MM.1S (cell line): ENCODE data around the gene RERE.

ENCODE experiments used
- DNase-seq: peaks from one replicate; pipeline ENCODE4 v3.0.0-alpha.2; 2015
- H2AFZ ChIP-seq: fragments of 300-600 bp; sonication (generic); 2 replicates; pipeline ENCODE4 v1.6.0; 2016; ENCODE audit warnings: antibody characterized with exemption, low read length
- H3F3A ChIP-seq: fragments of 300-600 bp; sonication (generic); 2 replicates; pipeline ENCODE4 v1.6.1; 2016; ENCODE audit warnings: mild to moderate bottlenecking, antibody characterized with exemption, low read length, moderate library complexity, mixed read lengths; ENCODE audit not compliant: insufficient read depth
- H3K27ac ChIP-seq: fragments of 300-600 bp; sonication (generic); 2 replicates; pipeline ENCODE4 v1.5.1; 2016; ENCODE audit warnings: mild to moderate bottlenecking, low read length
- H3K27me3 ChIP-seq: fragments of 300-600 bp; sonication (generic); replicated peaks from 2 replicates; pipeline ENCODE4 v1.6.0; 2016; ENCODE audit warnings: low read length; ENCODE audit not compliant: insufficient read depth
- H3K36me3 ChIP-seq: fragments of 300-600 bp; sonication (generic); replicated peaks from 2 replicates; pipeline ENCODE4 v1.6.1; 2016; ENCODE audit warnings: mild to moderate bottlenecking, low read length, mixed read lengths; ENCODE audit not compliant: insufficient read depth
- H3K4me1 ChIP-seq: fragments of 300-600 bp; sonication (generic); 2 replicates; pipeline ENCODE4 v1.6.1; 2016; ENCODE audit warnings: low read length, mixed read lengths
- H3K4me2 ChIP-seq: fragments of 300-600 bp; sonication (generic); 2 replicates; pipeline ENCODE4 v1.6.0; 2016; ENCODE audit warnings: low read depth, low read length
- H3K4me3 ChIP-seq: fragments of 300-600 bp; sonication (generic); 2 replicates; pipeline ENCODE4 v1.5.1; 2016; ENCODE audit warnings: low read length, mixed read lengths
- H3K79me2 ChIP-seq: fragments of 300-600 bp; sonication (generic); 2 replicates; pipeline ENCODE4 v1.6.1; 2016; ENCODE audit warnings: mixed run types, low read length, mixed read lengths
- H3K9ac ChIP-seq: fragments of 300-600 bp; sonication (generic); 2 replicates; pipeline ENCODE4 v1.6.1; 2016; ENCODE audit warnings: low read length, mixed read lengths
- H3K9me2 ChIP-seq: fragments of 300-600 bp; sonication (generic); replicated peaks from 2 replicates; pipeline ENCODE4 v1.6.1; 2016; ENCODE audit warnings: mild to moderate bottlenecking, low read length, mixed read lengths; ENCODE audit not compliant: insufficient read depth
- H3K9me3 ChIP-seq: fragments of 300-600 bp; sonication (generic); replicated peaks from 2 replicates; pipeline ENCODE4 v1.6.1; 2016; ENCODE audit warnings: mild to moderate bottlenecking, low read length, mixed read lengths; ENCODE audit not compliant: insufficient read depth
- H4K20me1 ChIP-seq: fragments of 300-600 bp; sonication (generic); 2 replicates; pipeline ENCODE4 v1.6.1; 2016; ENCODE audit warnings: mild to moderate bottlenecking, low read length, moderate library complexity, mixed read lengths; ENCODE audit not compliant: insufficient read depth
- EZH2 ChIP-seq: fragments of 300-600 bp; sonication (generic); optimal IDR thresholded peaks from 2 replicates; pipeline ENCODE3; 2017; ENCODE audit warnings: low read depth, mild to moderate bottlenecking, antibody characterized with exemption, low read length, mixed read lengths
- EZH2phosphoT487 ChIP-seq: fragments of 300-600 bp; sonication (generic); IDR thresholded peaks from 2 replicates; pipeline ENCODE4 v1.6.1; 2018; ENCODE audit warnings: antibody characterized with exemption, low read length
- TF ChIP-seq, protein P1 (sequence below): fragments of 300-600 bp; sonication (generic); IDR thresholded peaks from 2 replicates; pipeline ENCODE4 v1.5.1; 2016; ENCODE audit warnings: antibody characterized with exemption, low read length, mixed read lengths

RERE gene

GRCh38 chr1:8516793-8517556 is 300.5 kb downstream of the RERE start:
- Histone ChIP-seq H3K9me2 (no peaks in the 10 kb centered on the region), H2AFZ (no peak overlapping the region), H3K79me2 (no peaks in the 10 kb centered on the region), H3K9ac (no peak overlapping the region), H3K4me2 (no peak overlapping the region), H3K4me1 (no peaks in the 10 kb centered on the region), H3K36me3 (no peaks in the 10 kb centered on the region), H4K20me1 (no peaks in the 10 kb centered on the region), H3K27ac (no peak overlapping the region), H3K27me3 (no peaks in the 10 kb centered on the region), H3K9me3 (no peaks in the 10 kb centered on the region), H3F3A (no peaks in the 10 kb centered on the region), H3K4me3 (no peak overlapping the region)
- TF ChIP-seq EZH2phosphoT487, result no peak
- no peak for DNase-seq

GRCh38 chr1:8516278-8516777 is 301.1 kb downstream of the RERE start:
- Histone ChIP-seq H3K79me2 (no peaks in the 10 kb centered on the region), H3K4me1 (no peaks in the 10 kb centered on the region), H3K36me3 (no peaks in the 10 kb centered on the region), H3K9ac (no peak overlapping the region), H3K27me3 (no peaks in the 10 kb centered on the region), H3F3A (no peaks in the 10 kb centered on the region), H3K4me3 (no peak overlapping the region), H2AFZ (no peak overlapping the region), H3K9me3 (no peaks in the 10 kb centered on the region), H3K9me2 (no peaks in the 10 kb centered on the region), H3K4me2 (no peak overlapping the region), H3K27ac (no peak overlapping the region), H4K20me1 (no peaks in the 10 kb centered on the region)
- TF ChIP-seq EZH2 (no peak), EZH2phosphoT487 (no peak)
- TF ChIP-seq, protein P1, sequence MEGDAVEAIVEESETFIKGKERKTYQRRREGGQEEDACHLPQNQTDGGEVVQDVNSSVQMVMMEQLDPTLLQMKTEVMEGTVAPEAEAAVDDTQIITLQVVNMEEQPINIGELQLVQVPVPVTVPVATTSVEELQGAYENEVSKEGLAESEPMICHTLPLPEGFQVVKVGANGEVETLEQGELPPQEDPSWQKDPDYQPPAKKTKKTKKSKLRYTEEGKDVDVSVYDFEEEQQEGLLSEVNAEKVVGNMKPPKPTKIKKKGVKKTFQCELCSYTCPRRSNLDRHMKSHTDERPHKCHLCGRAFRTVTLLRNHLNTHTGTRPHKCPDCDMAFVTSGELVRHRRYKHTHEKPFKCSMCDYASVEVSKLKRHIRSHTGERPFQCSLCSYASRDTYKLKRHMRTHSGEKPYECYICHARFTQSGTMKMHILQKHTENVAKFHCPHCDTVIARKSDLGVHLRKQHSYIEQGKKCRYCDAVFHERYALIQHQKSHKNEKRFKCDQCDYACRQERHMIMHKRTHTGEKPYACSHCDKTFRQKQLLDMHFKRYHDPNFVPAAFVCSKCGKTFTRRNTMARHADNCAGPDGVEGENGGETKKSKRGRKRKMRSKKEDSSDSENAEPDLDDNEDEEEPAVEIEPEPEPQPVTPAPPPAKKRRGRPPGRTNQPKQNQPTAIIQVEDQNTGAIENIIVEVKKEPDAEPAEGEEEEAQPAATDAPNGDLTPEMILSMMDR, result no peak
- DNase-seq, result no peak

GRCh38 chr1:8512504-8512903 is 304.9 kb downstream of the RERE start:
- no peak overlapping the region for H3K27ac ChIP-seq
- no peak for DNase-seq
- H2AFZ ChIP-seq, result no peak overlapping the region
- H3K79me2 ChIP-seq, result no peaks in the 10 kb centered on the region
- no peaks in the 10 kb centered on the region for H3K9me2 ChIP-seq
- no peak overlapping the region for H3K4me3 ChIP-seq
- TF ChIP-seq EZH2phosphoT487 (no peak), EZH2 (no peak)
- TF ChIP-seq, protein P1, result no peak
- H3K4me2 ChIP-seq, result no peak overlapping the region
- no peaks in the 10 kb centered on the region for H3K36me3 ChIP-seq
- H3K27me3 ChIP-seq, result no peaks in the 10 kb centered on the region
- H3K4me1 ChIP-seq, result no peaks in the 10 kb centered on the region
- H4K20me1 ChIP-seq, result no peaks in the 10 kb centered on the region
- H3K9ac ChIP-seq, result no peak overlapping the region
- no peaks in the 10 kb centered on the region for H3F3A ChIP-seq
- H3K9me3 ChIP-seq, result no peaks in the 10 kb centered on the region
